SKM-1 (cell line): ENCODE measurements around the gene TCEA3.

ENCODE experiments used
- DNase-seq: peaks from one replicate; lab custom pipeline; 2025; ENCODE audit not compliant: unreplicated experiment; lab: John Stamatoyannopoulos, UW

Gene TCEA3

GRCh38 chr1:23368562-23369334 is 55.8 kb downstream of the TCEA3 start:
- peak; percentile 72 for DNase-seq

DNA sequence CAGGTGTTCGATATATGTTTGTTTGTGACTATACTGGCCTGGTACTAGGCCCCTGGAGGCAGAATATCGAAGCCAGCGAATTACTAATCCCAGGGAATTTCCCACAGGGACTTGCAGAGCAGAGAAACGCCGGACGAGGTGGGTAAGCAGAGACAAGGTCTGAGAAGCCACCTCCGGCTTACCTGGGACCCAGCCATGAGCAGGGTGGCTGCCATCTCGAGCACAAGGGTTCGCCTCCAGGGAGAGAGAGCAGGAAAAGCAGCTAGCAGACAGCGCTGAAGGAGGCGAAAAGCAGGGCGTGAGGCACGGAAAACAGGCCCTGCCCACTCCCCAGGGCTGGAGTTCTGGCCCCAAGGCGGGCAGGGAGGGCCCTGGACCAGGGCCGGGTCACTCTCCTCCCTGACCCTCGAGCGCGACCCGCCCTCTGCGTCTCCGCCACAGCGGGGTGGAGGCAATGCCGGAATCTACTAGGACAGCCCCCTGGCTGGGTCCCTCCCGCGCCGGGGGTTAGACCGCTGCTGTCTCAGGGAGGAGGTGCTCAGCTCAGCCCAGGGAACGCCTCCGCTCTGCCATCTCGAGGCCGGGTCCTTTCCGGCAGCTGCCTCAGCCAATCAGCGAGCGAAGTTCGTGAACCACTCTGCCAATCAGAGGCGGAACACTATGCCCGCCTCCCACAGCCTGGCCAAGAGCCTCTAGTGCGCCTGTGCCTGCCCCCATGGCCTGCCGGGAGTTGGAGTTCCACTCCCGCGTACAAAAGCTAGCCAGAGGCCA is 56.6 kb downstream of the TCEA3 start:
- peak; percentile 99 for DNase-seq

- no peak for DNase-seq
Measured at GRCh38 chr1:23367451-23367790, 57.1 kb downstream of the TCEA3 start.

GRCh38 chr1:23366598-23366997 is 58.0 kb downstream of the TCEA3 start:
- DNase-seq, result no peak

GRCh38 chr1:23366146-23366545 is 58.4 kb downstream of the TCEA3 start:
- DNase-seq, result no peak

DNA sequence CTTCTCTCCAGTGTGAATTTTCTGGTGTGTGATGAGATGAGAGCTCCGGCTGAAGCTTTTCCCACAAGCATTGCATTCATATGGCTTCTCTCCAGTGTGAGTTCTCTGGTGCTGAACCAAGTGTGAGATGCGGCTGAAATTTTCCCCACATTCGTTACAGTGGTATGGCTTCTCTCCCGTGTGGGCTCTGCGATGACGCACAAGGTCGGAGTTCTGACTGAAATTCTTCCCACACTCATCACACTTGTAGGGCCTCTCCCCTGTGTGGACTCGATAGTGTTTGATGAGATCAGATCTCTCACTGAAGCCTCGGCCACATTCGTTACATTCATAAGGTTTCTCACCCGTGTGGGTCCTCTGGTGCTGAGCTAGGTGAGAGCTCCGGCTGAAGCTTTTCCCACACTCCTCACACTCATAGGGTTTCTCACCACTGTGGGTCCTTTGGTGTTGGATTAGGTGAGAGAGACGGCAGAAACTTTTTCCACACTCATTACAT is 62.3 kb downstream of the TCEA3 start:
- DNase-seq, result no peak

DNA sequence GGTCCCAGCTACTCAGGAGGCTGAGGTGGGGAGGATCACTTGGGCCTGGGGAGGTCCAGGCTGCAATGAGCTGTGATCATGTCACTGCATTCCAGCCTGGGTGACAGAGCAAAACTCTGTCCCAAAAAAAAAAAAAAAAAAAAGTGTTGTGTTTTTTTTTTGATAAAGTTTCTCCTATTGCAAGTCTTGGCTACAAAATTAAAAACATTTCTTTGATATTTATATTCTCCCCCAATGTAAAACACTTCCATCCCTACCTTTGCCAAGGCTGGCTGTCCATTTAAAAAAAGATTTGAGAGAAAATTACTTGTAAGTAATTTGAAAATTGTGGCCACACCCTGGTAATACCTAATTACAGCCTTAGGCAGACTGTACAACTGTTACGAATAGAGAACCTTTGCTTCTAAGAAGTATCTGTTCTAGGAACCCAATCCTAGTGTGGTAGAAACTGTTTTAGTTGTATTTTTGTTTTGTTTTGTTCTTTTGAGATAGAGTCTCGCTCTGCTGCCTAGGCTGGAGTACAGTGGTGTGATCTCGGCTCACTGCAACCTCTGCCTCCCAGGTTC is 66.2 kb downstream of the TCEA3 start:
- DNase-seq, result no peak

- no peak for DNase-seq
Measured at GRCh38 chr1:23357138-23357908, 67.2 kb downstream of the TCEA3 start.

GRCh38 chr1:23356471-23357137 is 67.9 kb downstream of the TCEA3 start:
- DNase-seq, result no peak

GRCh38 chr1:23354245-23354644 is 70.3 kb downstream of the TCEA3 start:
- no peak for DNase-seq

GRCh38 chr1:23352096-23352695 is 72.4 kb downstream of the TCEA3 start:
- no peak for DNase-seq

DNA sequence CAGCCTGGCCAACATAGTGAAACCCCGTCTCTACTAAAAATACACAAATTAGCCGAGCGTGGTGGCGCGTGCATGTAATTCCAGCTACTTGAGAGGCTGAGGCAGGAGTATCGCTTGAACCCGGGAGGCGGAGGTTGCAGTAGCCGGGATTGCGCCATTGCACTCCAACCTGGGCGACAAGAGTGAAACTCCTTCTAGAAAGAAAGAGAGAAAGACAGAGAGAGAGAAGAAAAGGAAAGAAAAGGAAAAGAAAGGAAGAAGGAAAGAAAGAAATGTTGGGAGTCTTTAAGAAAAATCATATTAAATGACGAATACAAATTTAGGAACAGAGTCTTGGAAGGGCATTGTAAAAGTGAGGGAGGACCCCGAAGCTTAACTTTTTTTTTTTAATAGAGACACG is 78.6 kb downstream of the TCEA3 start:
- DNase-seq, result no peak

- DNase-seq, result no peak
Measured at GRCh38 chr1:23344987-23345472, 79.5 kb downstream of the TCEA3 start.

GRCh38 chr1:23344111-23344986 is 80.2 kb downstream of the TCEA3 start, which contains the start of gene HNRNPR:
Gene HNRNPR, minus strand, starts transcription at chr1:23344284. Its CDS starts 3,276 bp downstream, at chr1:23341008.
- peak; percentile 97 for DNase-seq

GRCh38 chr1:23343221-23344110 is 81.1 kb downstream of the TCEA3 start:
- DNase-seq, result no peak

- no peak for DNase-seq
Measured at GRCh38 chr1:23341931-23342692, 82.4 kb downstream of the TCEA3 start.

- DNase-seq, result no peak
Measured at GRCh38 chr1:23339632-23340031, 84.9 kb downstream of the TCEA3 start.
